HepG2 (cell line): ENCODE measurements around the gene JAK2. TPM values are rescaled to one million over a fixed set of nuclear protein-coding genes. Genes with fewer than 3 reads are reported as not detected.

ENCODE experiments used
- polyA plus RNA-seq, 8 experiments: library from polyadenylated mRNA; depleted of rRNA in 3 of 8; stranded (reverse) in 7 of 8; unstranded in 1 of 8; fragments of >200 nt; fragmentation: Illumina TruSeq in 4 of 8; extraction: Trizol in 4 of 8; gene quantifications; 2 replicates each; pipeline versions ENCODE4 v1.2.1 to v1.2.3, GENCODE V29; 2011 to 2016; ENCODE audit warnings: low read depth in 4 of 8, missing spikeins in 1 of 8, mixed read lengths in 1 of 8; ENCODE audit not compliant: insufficient read depth in 1 of 8
- total RNA-seq, 5 experiments: library from RNA; depleted of rRNA; stranded (reverse); fragments of >200 nt; fragmentation: Illumina TruSeq; extraction: Trizol; gene quantifications; 2 replicates each; pipeline ENCODE4 v1.2.3, GENCODE V29; 2016; ENCODE audit warnings: low read depth in 1 of 5

Gene JAK2
- total and polyA plus RNA-seq, 2 of the 13 experiments (the other 11 are each of a cell fraction or from before 2014, with no cell fraction given): 1.1 to 4.1 TPM

Other genes starting within 250 kb of the JAK2 start
- 109 and 153 TPM in 2 replicates for gene AK3, start 244.1 kb upstream of the JAK2 start, total RNA-seq (2016; rRNA removed; fragmentation: Illumina TruSeq; extraction: Trizol)
- gene AK3, start 244.1 kb upstream of the JAK2 start, polyA plus RNA-seq (2011; rRNA removed): 65.1 and 76.8 TPM in 2 replicates
- gene RCL1, start 192.3 kb upstream of the JAK2 start, total RNA-seq (2016; rRNA removed; fragmentation: Illumina TruSeq; extraction: Trizol): 31.6 and 33.9 TPM in 2 replicates
- 22.3 and 25.9 TPM in 2 replicates for gene RCL1, start 192.3 kb upstream of the JAK2 start, polyA plus RNA-seq (2011; rRNA removed)
- not detected in 2 replicates for gene INSL6, start 200.4 kb downstream of the JAK2 start, total RNA-seq (2016; rRNA removed; fragmentation: Illumina TruSeq; extraction: Trizol)
- gene INSL6, start 200.4 kb downstream of the JAK2 start, polyA plus RNA-seq (2011; rRNA removed): not detected in 2 replicates
- not detected in 2 replicates for gene INSL4, start 246.1 kb downstream of the JAK2 start, total RNA-seq (2016; rRNA removed; fragmentation: Illumina TruSeq; extraction: Trizol)
- gene INSL4, start 246.1 kb downstream of the JAK2 start, polyA plus RNA-seq (2011; rRNA removed): not detected in 2 replicates